ENCODE data around the gene KRT5.

KRT5 gene

DNA sequence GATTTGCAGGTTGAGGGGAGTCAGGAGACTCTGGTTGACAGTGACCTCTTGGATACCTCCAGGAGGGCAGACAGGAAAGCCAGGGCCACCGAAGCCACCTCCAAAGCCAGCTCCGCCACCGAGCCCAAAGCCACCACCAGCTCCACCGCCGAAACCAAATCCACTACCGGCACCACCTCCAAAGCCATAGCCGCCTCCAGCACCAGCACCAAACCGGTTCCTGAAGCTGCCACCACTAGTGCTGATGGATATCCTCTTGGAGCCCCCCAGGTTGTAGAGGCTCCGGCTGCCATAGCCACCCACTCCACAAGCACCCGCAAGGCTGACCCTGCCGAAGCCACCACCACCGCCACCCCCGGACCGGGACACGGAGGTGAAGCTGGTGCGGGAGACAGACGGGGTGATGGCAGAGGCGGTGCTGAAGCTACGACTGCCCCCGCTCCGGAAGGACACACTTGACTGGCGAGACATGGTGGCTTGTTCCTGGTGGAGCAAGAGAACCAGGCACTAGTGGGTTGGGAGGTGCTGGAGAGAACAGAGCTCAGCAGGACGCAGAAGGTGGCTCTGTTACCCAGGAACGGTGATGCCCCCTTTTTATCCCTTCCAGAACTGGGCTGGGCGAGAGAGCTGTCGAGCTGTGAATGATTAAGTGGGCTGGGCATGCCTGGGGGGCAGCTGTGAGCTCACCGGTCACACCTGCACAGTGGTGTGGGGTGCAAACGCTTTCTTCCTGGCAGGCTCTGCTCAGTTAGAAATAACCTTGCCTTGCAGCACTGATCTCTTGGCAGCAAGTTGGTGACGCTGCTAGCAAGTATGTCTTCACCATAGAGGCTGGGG lies at the start of gene KRT5:
Gene KRT5, minus strand, starts transcription at position 569 of the 837 bp plus-strand sequence. Its CDS starts 98 bp downstream, at position 471.
- DNase-seq, result no peak

DNA sequence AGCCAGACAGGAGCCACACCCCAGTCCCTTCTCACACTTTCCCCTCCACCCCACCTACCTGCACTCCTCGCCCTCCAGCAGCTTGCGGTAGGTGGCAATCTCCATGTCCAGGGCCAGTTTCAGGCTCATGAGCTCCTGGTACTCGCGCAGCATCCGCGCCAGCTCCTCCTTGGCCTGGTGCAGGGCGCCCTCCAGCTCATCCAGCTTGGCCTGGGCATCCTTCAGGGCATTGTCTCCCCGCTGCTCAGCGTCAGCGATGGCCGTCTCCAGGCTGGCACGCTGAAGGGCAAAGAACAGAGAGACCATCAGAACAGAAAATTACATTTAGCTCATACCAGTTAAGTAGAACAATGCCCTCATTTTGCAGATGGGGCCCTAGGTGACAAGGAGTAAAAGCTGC lies 47.9 kb upstream of the KRT5 start:
- DNase-seq, result no peak

DNA sequence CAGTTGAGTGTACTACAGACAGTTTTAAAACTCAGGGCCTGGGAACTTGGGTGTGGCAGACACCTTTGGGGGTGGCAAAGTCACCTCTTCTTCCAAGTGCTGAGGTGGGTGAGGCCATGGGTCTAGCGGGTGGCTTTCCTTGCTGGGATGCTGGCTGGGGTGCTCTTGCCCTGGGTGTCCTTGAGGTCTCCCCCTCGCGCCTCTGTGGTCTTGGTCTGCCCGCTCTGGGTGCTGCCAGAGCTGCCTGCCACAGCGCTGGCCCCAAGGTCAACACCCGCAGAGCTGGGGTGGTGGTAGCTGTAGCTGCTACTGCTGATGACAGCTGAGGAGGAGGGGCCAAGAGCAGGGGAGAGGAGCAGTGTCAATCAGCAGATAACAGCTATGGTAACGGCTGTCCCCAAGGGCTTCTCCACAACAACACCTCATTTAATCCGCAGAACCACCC lies 46.7 kb upstream of the KRT5 start:
- no peak for DNase-seq

DNA sequence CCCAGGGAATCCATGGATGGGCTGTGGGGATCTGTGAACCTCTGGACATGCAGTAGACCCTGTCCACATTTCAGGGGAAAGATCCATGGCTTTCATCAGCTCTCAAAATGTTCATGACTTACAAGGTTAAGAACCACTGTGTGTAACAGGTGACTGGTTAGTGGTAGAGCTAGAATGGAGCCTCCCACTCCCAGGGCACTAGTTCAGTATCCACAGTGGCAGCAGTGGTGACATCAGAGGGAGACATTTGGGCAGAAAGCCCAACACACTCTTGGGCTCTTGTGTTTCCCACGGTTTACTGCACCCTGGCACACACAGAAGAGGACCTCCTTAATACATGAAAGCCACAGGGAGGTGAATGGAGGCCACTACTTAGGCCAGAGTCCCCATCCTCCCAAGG lies 44.4 kb upstream of the KRT5 start:
- DNase-seq, result no peak

DNA sequence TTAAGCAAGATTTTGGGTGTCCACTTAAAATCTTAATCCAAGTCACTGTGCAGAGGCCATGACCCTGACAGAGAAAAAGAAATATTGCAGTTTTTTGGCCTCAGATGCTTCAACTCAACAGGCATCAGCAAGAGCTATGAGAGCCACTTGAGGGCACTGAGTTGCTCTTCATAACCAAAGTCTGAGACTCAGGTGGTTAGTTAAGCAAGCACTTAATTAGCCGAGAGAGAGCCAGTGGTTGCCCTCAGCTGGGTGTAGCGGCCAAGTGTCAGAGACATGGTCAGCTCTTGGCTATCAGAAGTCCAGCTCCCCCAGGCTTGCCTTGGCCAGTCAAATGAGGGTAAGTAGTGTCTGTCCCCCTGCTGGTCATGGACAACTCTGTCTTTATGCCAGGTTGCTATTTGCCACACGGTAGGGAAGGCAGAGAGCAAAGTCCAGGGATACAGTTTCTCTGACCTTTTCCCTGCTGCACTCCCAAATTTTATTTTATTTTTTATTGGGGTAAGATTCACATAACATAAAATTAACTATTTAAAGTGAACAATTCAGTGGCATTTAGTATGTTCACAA lies 41.8 kb upstream of the KRT5 start:
- no peak for DNase-seq

DNA sequence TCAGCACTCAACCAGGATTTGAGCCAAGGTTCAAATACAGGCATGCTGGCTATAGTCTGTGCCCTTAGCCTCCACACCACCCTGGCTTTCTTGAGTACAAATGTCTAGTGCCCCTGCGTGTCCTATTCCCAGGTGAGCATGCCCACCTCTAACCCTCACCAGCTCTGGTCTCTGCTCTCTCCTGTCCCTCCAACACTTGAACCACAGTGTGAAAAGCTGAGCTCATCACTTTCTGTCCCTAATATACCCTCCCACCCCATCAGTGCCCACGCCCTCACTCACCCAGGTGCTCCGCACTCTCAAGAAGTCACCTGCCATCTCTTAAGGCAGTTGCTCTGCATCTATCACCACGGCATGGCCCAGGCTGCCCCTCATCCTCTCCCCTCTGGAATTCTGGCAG lies 39.8 kb upstream of the KRT5 start:
- no peak for DNase-seq

DNA sequence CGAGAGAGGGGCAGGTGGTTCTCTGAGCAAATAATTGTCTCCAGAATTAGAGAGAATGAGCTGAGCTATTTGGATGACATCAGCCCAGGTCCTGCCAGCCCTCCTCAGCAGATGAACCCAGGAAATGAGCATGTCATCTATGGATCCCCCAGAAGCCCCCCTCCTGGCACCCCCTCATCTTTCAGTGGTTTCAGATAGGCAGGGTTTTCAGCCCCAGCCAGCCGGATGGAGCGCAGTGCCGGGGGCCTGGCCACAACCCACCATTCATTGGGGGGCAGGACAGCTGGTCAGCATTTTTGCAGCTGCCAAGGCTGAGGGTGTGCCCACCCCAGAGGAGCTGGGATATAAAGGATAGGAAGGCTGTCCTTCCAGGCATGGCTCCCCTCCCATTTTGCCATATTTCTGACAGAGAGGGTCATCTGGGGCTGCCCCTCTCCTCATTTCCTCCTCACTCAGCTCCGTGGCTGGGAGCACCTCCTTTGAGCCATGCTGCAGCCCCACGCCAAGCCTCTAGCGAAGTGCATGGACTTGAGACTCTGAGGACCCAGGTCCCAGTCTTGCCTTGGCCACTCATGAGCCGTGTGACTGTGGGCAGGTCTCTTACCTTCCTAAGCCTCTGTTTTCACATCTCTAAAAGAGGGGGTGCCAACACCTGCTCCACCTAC lies 38.7 kb upstream of the KRT5 start:
- no peak for DNase-seq

DNA sequence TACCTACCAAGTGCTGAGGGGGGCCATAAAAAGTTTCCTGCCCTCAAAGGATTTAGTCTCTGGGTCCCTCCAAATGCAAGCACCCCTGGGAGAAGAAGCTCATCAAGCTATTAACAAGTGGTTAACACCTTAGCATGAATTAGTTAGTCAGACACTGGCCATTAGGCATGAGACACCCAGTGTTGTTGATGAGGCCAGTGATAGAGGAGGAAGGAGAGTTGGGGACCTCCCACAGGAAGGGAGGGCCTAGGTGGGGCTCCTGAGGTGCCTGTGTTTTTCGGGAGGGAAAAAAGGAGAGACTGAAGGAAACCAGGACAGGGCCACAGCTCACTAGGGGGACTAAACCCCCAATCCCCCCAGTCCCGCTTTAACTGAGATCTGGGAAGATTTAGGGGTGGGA lies 37.3 kb upstream of the KRT5 start:
- DNase-seq, result no peak

DNA sequence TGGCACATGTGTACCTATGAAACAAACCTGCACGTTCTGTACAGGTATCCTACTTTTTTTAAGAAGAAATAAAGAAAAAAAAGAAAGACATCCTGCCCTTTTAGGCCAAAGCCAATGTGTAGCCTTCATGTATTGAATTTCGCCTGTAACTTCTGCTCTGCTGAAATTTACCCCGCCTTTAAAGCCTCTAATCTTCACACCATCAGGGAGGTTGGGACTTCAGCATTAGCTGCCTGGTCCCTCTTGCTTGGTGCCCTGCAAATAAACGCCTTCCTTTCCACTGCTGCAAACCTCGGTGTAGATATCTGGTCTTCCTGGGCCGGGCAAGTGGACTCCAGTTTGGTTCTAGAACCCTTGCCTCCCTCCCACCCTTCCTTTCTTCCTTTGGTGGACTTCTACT lies 35.4 kb upstream of the KRT5 start:
- no peak for DNase-seq

DNA sequence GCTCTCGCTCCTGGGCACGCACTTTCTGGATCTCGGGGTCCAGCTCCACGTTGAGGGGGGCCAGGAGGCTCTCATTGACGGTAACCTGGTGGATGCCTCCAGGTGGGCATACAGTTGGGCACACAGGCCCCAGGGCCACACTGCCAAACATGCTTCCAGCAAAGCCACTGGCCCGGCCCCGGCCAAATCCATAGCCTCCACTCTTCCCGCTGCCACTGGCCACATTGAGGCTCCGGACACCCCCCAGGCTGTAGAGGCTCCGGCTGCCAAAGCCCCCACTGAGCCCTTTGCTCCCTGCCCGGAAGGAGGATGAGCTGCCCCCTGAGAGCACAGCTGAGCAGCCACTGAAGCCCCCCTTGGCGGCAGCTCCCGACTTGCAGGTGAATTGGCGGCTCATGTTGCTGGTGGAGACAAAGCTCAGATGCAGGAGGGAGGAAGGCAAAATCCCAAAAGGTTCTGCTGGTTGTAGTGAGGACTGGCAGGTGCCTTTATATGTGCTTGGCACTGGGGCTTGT lies 32.5 kb upstream of the KRT5 start, which contains the start of gene KRT71:
Gene KRT71, minus strand, starts transcription at position 465 of the 515 bp plus-strand sequence. Its CDS starts 68 bp downstream, at position 397.
- DNase-seq, result no peak

DNA sequence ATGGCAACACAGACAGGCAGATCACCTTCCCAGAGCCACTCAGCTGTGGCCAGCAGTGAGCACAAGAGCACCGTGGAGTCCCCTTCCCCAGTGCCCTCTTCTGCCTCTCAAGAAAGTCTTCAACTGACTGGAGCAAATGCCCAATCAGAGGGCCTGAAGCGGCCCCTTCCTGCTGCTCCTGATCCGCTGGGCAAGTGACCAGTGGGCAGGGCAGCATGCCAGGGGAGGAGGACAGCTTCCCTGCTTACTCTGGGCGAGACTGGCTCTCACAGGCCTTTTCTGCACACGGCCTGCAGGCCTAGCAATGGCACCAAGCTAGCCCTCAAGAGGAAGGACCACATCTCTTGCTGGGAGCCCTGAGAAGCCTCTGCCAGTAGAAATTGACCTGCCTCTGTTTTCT lies 31.9 kb upstream of the KRT5 start:
- DNase-seq, result no peak

DNA sequence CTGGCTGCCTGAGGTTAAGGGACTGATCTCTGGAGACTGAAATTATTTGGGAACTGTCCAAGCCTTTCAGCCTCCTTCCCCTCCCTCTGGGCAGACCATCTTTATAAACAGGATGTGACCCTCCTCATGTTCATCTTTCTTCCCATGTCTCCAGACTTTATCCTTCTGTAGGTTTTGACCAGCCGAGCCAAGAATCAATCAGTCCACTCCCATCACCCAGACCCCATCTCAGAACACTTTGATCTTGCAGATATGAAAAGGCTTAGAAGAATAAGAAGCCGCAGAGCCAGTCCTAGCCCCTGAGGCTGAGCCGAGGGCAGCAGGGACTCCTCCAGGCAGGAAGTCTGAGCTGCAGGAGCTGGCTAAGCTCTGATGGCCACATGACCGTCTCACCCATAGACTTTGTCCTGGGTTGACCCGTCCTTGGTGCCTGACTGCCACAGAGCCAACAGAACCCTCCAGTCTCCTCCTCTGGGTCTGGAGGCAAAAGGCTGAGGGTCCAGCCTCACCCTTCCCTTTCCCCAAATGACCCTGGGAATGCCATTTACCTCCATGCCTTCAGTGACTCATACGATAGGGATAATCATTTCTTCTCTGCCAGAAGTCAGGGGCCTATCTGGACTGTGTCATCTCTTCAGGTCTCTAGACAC lies 31.1 kb upstream of the KRT5 start:
- no peak for DNase-seq

DNA sequence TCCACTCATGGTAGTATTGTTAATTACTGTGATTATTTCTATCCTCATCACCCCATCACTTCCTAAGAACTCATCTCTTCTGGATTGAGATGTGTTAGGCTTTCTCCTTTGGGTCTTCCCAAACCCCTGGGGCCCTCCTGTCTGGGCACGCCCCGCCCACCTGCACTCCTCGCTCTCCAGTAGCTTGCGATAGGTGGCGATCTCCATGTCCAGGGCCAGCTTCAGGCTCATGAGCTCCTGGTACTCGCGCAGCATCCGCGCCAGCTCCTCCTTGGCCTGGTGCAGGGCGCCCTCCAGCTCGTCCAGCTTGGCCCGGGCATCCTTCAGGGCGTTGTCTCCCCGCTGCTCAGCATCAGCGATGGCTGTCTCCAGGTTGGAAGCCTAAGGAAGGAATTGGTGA lies 25.9 kb upstream of the KRT5 start:
- no peak for DNase-seq

DNA sequence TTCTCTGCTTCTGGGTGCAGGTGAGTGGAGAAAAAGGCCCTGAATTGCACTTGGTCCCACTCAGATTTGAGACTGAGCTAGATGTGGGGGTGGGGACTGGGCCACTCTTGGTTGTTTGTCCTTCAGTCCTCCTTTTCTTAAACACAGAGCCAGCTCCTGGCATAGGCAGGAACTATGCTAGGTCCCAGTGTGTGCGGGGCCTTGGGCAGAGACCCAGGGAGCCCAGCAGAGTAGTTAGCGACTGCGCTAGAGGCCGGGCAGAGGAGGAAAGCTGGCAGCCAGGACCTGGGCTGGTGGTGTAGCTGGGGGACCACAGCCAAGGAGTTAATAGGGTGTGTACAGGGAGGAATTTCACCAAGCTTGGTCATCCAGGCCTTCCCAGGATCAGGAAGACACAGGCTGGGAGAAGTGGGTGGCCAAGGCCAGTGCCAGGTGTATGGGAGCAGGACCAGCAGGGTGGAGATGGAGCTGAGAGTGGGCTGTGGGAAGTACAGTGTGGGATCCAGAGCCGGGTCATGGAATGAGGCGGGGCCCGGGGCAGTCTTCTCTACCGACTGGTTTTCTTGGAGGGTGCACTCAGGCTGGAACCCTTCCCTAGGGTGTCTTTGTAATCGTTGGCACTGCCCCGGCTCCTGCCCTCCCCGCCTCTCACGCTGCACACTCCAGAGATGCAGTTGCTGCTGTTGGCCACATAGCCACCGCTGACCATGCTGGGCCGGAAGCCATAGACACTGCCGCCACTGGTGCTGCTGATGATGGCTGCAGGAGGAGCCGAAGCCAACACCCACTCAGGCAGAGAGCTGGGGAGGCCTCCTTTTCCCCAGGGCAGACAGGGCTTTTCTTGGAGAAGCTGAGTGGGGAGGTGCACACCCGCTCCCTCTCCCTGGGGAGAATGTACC lies 24.0 kb upstream of the KRT5 start:
- DNase-seq, result no peak

DNA sequence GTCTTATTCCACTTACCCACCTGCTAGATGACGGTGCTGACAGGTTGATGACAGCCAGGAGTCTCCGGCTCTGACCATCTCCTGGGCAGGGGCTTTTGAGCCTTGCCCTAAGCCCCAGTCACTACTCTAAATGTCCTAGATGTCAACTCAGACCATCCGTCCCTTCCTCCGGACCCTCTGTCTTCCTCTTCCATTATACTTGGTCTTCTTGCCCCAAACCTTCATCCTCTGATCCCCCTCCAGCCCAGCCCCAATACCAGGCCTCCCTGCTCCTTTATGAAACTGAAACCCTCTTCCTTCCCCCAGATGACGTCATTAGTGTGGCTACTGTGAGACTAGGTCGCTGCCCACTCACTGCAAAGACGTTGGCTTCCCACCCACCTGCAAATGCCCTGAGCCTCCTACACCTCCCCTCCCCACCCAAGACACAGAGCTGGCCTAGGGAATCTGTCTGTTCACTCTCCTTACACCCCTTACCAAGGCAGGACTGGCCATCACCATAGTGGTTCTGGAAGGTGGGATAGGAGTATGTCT lies 22.7 kb upstream of the KRT5 start:
- DNase-seq, result no peak

DNA sequence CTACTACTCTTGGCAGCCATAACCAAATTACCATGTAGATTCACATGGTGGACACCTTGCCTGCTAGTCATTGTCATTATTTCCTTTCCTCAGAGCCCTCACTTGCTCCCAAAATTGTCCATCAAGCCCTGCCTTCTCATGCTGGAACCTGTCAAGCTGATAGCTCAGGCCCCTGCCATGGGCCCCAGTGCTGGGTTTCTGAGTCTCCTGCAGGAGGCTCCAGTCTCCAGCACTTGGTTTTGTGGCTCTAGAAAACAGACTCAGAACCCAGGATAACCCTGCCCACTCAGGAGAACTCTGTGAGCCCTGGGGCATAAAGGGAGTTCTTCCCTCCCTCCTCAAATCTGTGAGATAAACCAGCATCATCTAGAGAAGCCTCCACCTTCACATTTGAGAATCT lies 22.0 kb upstream of the KRT5 start:
- DNase-seq, result no peak

DNA sequence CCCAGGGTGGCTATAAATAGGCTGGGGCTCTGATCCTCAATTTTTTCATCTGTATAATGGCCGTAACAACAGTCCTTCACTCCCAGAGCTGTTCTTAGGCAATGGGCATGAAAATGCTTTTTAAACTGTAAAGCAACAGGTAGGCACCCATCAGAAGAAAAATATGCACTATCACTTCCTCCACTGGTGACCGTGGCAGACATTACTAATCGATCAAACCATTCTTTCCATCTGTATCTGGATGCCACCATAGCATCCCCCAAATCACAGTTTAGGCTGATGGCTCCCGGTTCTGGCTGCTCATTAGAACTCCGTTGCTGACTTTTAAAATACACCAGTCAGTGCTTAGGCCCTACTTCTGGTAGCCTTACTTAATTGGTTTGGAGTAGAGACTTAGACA lies 21.5 kb upstream of the KRT5 start:
- no peak for DNase-seq

DNA sequence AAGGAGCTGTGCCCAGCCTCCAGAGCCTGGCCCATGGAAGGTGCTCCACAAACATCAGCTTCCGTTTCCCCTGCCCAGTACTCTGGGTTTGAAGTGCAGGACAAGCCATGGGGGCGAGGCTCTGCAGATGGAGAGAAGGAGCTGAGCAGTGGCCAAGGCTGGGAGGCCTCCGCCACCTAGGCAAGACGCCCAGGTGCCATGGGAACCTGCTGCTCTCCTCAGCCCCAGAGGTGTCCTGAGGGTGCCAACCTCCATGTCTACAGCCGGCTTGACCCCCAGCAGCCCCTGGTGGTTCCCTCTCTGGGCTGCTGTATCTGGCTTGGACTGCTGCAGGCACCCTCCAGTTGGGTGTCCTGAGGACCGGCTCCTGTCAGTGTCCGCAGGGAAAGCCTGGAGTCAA lies 20.3 kb upstream of the KRT5 start:
- no peak for DNase-seq

DNA sequence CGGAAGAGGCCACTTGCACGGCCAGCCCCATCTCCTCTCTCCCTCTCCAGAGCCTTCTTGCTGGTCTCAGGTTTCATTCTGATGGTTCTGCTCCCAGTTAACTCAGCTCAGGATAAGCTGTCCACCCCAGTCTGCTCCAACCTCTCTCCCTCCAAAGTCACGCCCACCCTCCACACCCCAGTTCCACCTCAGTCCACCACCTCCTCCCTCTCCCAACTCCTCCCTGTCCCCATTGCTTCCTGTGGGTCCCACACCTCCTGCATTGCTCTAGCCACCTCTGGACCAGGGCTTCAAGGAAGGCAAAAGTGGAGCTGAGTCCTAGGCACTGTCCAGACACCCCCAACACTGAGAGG lies 19.6 kb upstream of the KRT5 start:
- no peak for DNase-seq

DNA sequence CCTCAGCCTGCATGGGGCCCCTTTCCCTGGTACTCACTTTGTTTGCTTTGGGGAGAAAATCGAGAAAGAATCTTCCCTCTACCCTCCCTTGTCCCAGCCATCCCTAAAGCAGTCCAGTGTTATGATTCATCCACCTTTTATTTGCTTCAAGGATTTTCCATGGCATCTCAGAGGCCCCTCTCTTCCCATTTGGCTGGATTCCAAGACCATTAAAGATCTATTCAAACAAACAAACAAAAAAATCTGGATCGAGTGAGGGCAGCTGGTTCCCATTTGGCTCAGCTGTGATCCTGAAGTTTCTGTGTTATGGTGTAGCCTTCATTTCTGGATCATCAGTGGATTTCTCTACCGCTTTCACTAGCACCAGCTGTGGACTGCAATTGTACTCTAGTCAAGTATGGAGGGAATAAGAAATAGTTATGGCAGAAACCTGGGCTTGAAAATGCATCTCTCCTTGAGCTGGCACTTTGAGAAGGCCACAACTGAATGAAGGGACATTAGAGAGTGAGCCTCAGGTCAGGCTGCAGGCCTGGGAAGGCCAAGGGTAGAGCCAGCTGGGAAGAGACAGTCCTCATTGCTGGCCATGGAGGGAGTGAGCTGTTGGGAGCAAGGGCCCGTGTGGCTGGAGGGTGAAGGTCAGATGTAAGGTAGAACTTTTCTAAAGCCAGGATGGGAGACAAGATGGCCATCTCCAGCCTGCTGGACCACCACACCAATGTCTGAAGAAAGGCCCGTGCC lies 19.1 kb upstream of the KRT5 start:
- no peak for DNase-seq

DNA sequence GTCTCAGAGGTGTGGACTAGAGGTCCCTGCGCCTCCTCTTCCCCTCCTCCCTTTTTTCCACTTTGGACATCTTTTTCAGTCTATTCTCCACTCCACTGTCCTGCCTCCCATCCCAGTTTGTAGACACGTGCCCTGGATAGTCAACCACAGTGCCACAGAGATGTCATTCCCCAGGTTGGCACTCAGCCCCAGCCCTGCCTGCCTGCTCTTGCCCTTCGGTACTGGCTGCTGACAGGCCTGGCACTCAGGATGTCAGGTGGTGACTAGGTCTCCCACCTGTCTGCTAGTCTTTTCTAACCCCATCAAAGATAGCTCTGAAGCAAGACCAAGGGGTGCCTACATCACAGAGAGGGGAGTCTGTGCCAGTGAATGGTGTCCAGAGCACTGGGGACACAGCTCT lies 16.9 kb upstream of the KRT5 start:
- DNase-seq, result no peak

All from activated naive CD4-positive, alpha-beta T cell (primary cell).